Thoracic aorta (tissue), 2 donors: ENCODE data around the gene MYLK. TPM values are rescaled to one million over a fixed set of nuclear protein-coding genes. Genes with fewer than 3 reads are reported as not detected.

Experiments used
- ATAC-seq: fragments of 150-250 bp; one replicate; pipeline ENCODE4 v1.8.0; 2017; ENCODE audit warnings: low read depth; ENCODE audit not compliant: insufficient number of reproducible peaks, low FRiP score
- DNase-seq: peaks from one replicate; pipeline ENCODE4 v3.0.0-alpha.2; 2020; ENCODE audit warnings: low spot score
- H3K27ac ChIP-seq, 2 donors: fragments of 200-600 bp; sonication (generic); 1 replicate in 1 of 2; 2 replicates in 1 of 2; pipeline ENCODE4 v1.5.1; 2016; ENCODE audit warnings: mild to moderate bottlenecking in 2 of 2, moderate library complexity in 2 of 2
- H3K27me3 ChIP-seq: fragments of 200-600 bp; sonication (generic); replicated peaks from 2 replicates; pipeline ENCODE4 v1.6.0; 2016; ENCODE audit warnings: mild to moderate bottlenecking; ENCODE audit not compliant: insufficient read depth
- H3K36me3 ChIP-seq: fragments of 200-600 bp; sonication (generic); one replicate; pipeline ENCODE4 v1.5.1; 2016
- H3K4me1 ChIP-seq, 2 donors: fragments of 200-600 bp; sonication (generic); 1 replicate in 1 of 2; 2 replicates in 1 of 2; pipeline versions ENCODE4 v1.5.1 to v1.6.0; 2016; ENCODE audit warnings: low read depth in 2 of 2, mild to moderate bottlenecking in 1 of 2; ENCODE audit not compliant: control insufficient read depth in 1 of 2
- H3K4me3 ChIP-seq: fragments of 200-600 bp; sonication (generic); 2 replicates; pipeline ENCODE4 v1.5.1; 2016; ENCODE audit warnings: mild to moderate bottlenecking
- H3K9me3 ChIP-seq: fragments of 200-600 bp; sonication (generic); 2 replicates; pipeline ENCODE4 v1.5.1; 2016
- CTCF ChIP-seq: fragments of 200-600 bp; sonication (generic); IDR thresholded peaks from one replicate; pipeline ENCODE4 v1.5.1; 2019; ENCODE audit warnings: antibody characterized with exemption
- total RNA-seq, 2 donors: library from RNA; depleted of rRNA; stranded (reverse); fragments of >200 nt; gene quantifications; one replicate each; pipeline versions ENCODE4 v1.1.0 to v1.2.3, GENCODE V29; 2016

Gene MYLK
- total RNA-seq, 2 donors from 2014 or later = 483 to 563 TPM

- H3K4me1 ChIP-seq = peaks cover 13 to 49% of the 10 kb centered on the region in 2 donors
- no peaks in the 10 kb centered on the region for H3K36me3 ChIP-seq
- ATAC-seq = no peak
- H3K27me3 ChIP-seq = no peaks in the 10 kb centered on the region
- TF ChIP-seq CTCF = no peak
- DNase-seq = no peak
- H3K9me3 ChIP-seq = no peaks in the 10 kb centered on the region
- peak overlapping the region; percentile 73 to 77 for H3K27ac ChIP-seq
- no peak overlapping the region for H3K4me3 ChIP-seq
Observed at GRCh38 chr3:123861081-123861836, 22.9 kb downstream of the MYLK start.

- no peaks in the 10 kb centered on the region for H3K27me3 ChIP-seq
- H3K27ac ChIP-seq = peak overlapping the region; percentile 73 to 77
- H3K4me1 ChIP-seq = peaks cover 13 to 49% of the 10 kb centered on the region in 2 donors
- DNase-seq (no peak), ATAC-seq (no peak)
- TF ChIP-seq CTCF = no peak
- H3K9me3 ChIP-seq = peaks cover 4% of the 10 kb centered on the region
- no peak overlapping the region for H3K4me3 ChIP-seq
- no peaks in the 10 kb centered on the region for H3K36me3 ChIP-seq
Observed at GRCh38 chr3:123859177-123859576, 25.0 kb downstream of the MYLK start.

- DNase-seq = no peak
- no peak overlapping the region for H3K4me3 ChIP-seq
- TF ChIP-seq CTCF = no peak
- no peaks in the 10 kb centered on the region for H3K27me3 ChIP-seq
- peaks cover 3 to 30% of the 10 kb centered on the region in 2 donors for H3K4me1 ChIP-seq
- H3K9me3 ChIP-seq = peaks cover 4% of the 10 kb centered on the region
- no peak for ATAC-seq
- no peaks in the 10 kb centered on the region for H3K36me3 ChIP-seq
- no peak overlapping the region for H3K27ac ChIP-seq
Observed at GRCh38 chr3:123854905-123855304, 29.2 kb downstream of the MYLK start.

GRCh38 chr3:123853686-123854372 lies 30.3 kb downstream of the MYLK start:
- DNase-seq (no peak), ATAC-seq (no peak)
- Histone ChIP-seq H3K27me3 (no peaks in the 10 kb centered on the region), H3K36me3 (no peaks in the 10 kb centered on the region), H3K9me3 (peaks cover 12% of the 10 kb centered on the region), H3K4me1 (peaks cover 3 to 20% of the 10 kb centered on the region in 2 donors), H3K27ac (no peak overlapping the region), H3K4me3 (no peak overlapping the region)
- no peak for TF ChIP-seq CTCF

GRCh38 chr3:123847209-123847608 lies 36.9 kb downstream of the MYLK start:
- H3K27ac ChIP-seq = no peak overlapping the region
- ATAC-seq = no peak
- H3K4me1 ChIP-seq = peaks cover 7 to 25% of the 10 kb centered on the region in 2 donors
- peaks cover 36% of the 10 kb centered on the region for H3K9me3 ChIP-seq
- DNase-seq = no peak
- TF ChIP-seq CTCF = no peak
- no peaks in the 10 kb centered on the region for H3K36me3 ChIP-seq
- H3K27me3 ChIP-seq = no peaks in the 10 kb centered on the region
- no peak overlapping the region for H3K4me3 ChIP-seq
